ENCODE results near the gene GNB1L. TPM values are rescaled to one million over a fixed set of nuclear protein-coding genes. Genes with fewer than 3 reads are reported as not detected.

Gene GNB1L
- total RNA-seq, 1 experiment from 2014 or later: 10.3 TPM

GRCh38 chr22:19903031-19903430 is 48.4 kb upstream of the GNB1L start:
- intact Hi-C loops (cut with micrococcal nuclease; ENCODE audit: unreplicated experiment): no loop called here
- H3K27ac ChIP-seq: no peak overlapping the region
- no peaks in the 10 kb centered on the region for H4K20me1 ChIP-seq (ENCODE audit: insufficient read depth)
- no peak for TF ChIP-seq CTCF (conservative IDR thresholded peaks at IDR 0.05)
- TF ChIP-seq EZH2 (IDR thresholded peaks at IDR 0.05; ENCODE audit: low read depth): no peak
- H3K4me3 ChIP-seq: no peak overlapping the region
- no peaks in the 10 kb centered on the region for H3K9me2 ChIP-seq (ENCODE audit: insufficient read depth)
- H3K79me2 ChIP-seq (ENCODE audit: low read depth): no peaks in the 10 kb centered on the region
- H3K4me1 ChIP-seq (replicated peaks; ENCODE audit: insufficient read depth): no peaks in the 10 kb centered on the region
- ChIA-PET POLR2A (ENCODE audit: unreplicated experiment) (no interaction called here), CTCF (no interaction called here)
- no peak for DNase-seq
- no TSS peak for BruUV-seq (replicated peaks)
- H3K9me3 ChIP-seq (ENCODE audit: insufficient read depth, low read depth): no peaks in the 10 kb centered on the region
- H3K4me2 ChIP-seq: no peak overlapping the region
- H3K36me3 ChIP-seq (ENCODE audit: low read depth): no peaks in the 10 kb centered on the region
- H3K27me3 ChIP-seq (ENCODE audit: insufficient read depth, low read depth): no peaks in the 10 kb centered on the region
- H2AFZ ChIP-seq: no peak overlapping the region
- no peaks in the 10 kb centered on the region for H3F3A ChIP-seq (ENCODE audit: insufficient read depth, low read depth)

- TF ChIP-seq EZH2 (IDR thresholded peaks at IDR 0.05; ENCODE audit: low read depth) (no peak), CTCF (conservative IDR thresholded peaks at IDR 0.05) (no peak)
- Histone ChIP-seq H4K20me1 (ENCODE audit: insufficient read depth) (no peaks in the 10 kb centered on the region), H3K9me3 (ENCODE audit: insufficient read depth, low read depth) (no peaks in the 10 kb centered on the region), H3K4me2 (no peak overlapping the region), H3K27ac (no peak overlapping the region), H3F3A (ENCODE audit: insufficient read depth, low read depth) (no peaks in the 10 kb centered on the region), H3K27me3 (ENCODE audit: insufficient read depth, low read depth) (no peaks in the 10 kb centered on the region), H3K79me2 (ENCODE audit: low read depth) (no peaks in the 10 kb centered on the region), H3K4me1 (replicated peaks; ENCODE audit: insufficient read depth) (no peaks in the 10 kb centered on the region), H2AFZ (no peak overlapping the region), H3K9me2 (ENCODE audit: insufficient read depth) (no peaks in the 10 kb centered on the region), H3K4me3 (no peak overlapping the region), H3K36me3 (ENCODE audit: low read depth) (no peaks in the 10 kb centered on the region)
- POLR2A ChIA-PET (ENCODE audit: unreplicated experiment): no interaction called here
- CTCF ChIA-PET: no interaction called here
- DNase-seq: no peak
- intact Hi-C loops (cut with micrococcal nuclease; ENCODE audit: unreplicated experiment): no loop called here
- no TSS peak for BruUV-seq (replicated peaks)
Observed at GRCh38 chr22:19902245-19902715, 47.6 kb upstream of the GNB1L start.

- POLR2A ChIA-PET (ENCODE audit: unreplicated experiment): no interaction called here
- H3F3A ChIP-seq (ENCODE audit: insufficient read depth, low read depth): no peaks in the 10 kb centered on the region
- no peak overlapping the region for H3K4me2 ChIP-seq
- no peaks in the 10 kb centered on the region for H4K20me1 ChIP-seq (ENCODE audit: insufficient read depth)
- no peaks in the 10 kb centered on the region for H3K27me3 ChIP-seq (ENCODE audit: insufficient read depth, low read depth)
- CTCF ChIA-PET: no interaction called here
- DNase-seq: no peak
- H3K27ac ChIP-seq: no peak overlapping the region
- no peak overlapping the region for H2AFZ ChIP-seq
- H3K4me1 ChIP-seq (replicated peaks; ENCODE audit: insufficient read depth): no peaks in the 10 kb centered on the region
- TF ChIP-seq CTCF (conservative IDR thresholded peaks at IDR 0.05): no peak
- TF ChIP-seq EZH2 (IDR thresholded peaks at IDR 0.05; ENCODE audit: low read depth): no peak
- no peaks in the 10 kb centered on the region for H3K79me2 ChIP-seq (ENCODE audit: low read depth)
- BruUV-seq (replicated peaks): no TSS peak
- no peaks in the 10 kb centered on the region for H3K36me3 ChIP-seq (ENCODE audit: low read depth)
- intact Hi-C loops (cut with micrococcal nuclease; ENCODE audit: unreplicated experiment): no loop called here
- no peaks in the 10 kb centered on the region for H3K9me2 ChIP-seq (ENCODE audit: insufficient read depth)
- H3K9me3 ChIP-seq (ENCODE audit: insufficient read depth, low read depth): no peaks in the 10 kb centered on the region
- H3K4me3 ChIP-seq: no peak overlapping the region
Observed at GRCh38 chr22:19901577-19902244, 47.0 kb upstream of the GNB1L start.
